Melanocyte of skin (primary cell): ENCODE results near the gene KANK3. TPM values are rescaled to one million over a fixed set of nuclear protein-coding genes. Genes with fewer than 3 reads are reported as not detected.

Experiments used
- small RNA-seq, 2 donors: library from RNA; depleted of rRNA; stranded (forward); fragments of <200 nt; gene quantifications; one replicate each; pipeline ENCODE3, GENCODE V24; 2012
- total RNA-seq, 2 donors: library from RNA; depleted of rRNA; stranded (reverse); fragments of >200 nt; gene quantifications; 2 replicates each; pipeline ENCODE4 v1.2.3, GENCODE V29; 2012

Gene KANK3
- under 1 TPM; under 0.01 TPM for total RNA-seq

DNA sequence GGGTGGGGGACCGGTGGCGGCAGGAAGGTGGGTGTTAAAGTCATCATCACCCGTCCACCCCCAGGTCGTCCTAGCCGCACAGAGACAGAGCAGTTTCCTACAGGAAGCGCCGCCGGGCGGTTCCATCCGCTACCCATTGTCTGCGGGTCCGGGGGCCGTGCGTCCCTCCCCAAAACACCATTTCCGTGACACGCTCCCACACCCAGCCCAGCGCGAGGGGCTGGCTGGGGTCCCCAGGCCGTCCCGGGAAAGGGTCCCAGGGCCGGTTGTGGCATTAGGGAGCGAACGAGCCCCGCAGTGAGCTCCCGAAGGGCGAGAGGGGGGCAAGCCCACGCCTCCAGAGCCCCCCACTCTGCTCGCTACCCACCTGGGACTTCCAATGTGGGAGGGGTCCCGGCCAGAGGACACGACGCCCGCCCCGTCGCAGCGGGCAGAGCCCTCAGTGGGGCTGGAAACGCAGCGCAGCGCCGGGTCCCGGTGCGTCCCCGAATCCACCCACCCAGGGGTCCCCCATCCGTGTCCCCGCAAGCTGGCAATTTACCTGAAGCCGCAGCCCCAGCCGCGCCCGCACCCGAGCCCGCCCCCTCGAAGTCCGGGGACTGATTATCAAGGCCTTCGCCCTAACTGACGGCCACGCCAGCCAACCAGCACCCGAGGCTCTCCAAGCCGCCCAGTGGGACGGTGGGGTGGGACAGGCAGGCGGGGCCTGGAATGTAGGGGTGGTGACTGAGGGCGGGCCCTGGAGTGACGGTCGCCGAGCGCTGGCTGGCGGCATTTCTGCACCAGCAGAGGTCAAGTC, at the start of gene KANK3:
KANK3 (minus strand) TSS at position 579 of the 799 bp plus-strand sequence. CDS start 5,434 bp downstream, outside the sequence.

DNA sequence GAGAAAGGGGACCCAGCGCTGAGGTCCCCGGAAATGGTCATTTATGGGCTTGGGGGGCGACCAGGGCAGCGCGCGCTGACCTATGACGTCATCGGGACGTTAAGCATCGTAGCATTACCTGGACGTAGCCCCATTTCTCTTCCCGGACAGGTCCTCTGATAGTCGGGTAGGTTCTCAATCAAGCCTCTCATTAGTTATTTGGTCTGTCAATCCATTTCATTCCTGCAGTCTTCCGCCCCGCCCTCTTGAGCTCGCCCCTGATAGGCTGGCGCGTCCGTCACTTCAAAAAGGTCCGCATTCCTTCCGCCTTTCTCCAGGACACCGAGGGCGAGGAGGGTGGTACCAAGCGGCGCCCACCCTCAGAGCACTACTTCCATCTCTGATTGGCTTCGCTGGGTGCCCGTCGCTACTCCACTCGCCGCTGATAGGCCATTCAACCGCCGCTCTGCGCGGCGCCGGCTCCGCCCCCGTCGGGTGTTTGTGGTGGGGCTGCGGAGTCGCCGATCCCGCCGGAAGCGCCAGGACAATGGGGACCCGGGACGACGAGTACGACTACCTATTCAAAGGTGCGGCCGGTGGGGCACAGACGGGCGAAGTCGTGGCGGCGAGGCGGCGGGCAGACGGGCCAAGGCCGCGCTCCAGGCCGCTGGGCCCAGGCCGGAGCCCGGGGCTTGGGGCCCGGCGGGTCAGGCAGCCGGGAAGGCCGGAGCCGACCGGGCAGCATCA, 47.0 kb upstream of the KANK3 start, which contains the start of gene RAB11B:
RAB11B (plus strand) TSS at position 470 of the 726 bp plus-strand sequence; CDS start at position 527, 57 bp downstream.

DNA sequence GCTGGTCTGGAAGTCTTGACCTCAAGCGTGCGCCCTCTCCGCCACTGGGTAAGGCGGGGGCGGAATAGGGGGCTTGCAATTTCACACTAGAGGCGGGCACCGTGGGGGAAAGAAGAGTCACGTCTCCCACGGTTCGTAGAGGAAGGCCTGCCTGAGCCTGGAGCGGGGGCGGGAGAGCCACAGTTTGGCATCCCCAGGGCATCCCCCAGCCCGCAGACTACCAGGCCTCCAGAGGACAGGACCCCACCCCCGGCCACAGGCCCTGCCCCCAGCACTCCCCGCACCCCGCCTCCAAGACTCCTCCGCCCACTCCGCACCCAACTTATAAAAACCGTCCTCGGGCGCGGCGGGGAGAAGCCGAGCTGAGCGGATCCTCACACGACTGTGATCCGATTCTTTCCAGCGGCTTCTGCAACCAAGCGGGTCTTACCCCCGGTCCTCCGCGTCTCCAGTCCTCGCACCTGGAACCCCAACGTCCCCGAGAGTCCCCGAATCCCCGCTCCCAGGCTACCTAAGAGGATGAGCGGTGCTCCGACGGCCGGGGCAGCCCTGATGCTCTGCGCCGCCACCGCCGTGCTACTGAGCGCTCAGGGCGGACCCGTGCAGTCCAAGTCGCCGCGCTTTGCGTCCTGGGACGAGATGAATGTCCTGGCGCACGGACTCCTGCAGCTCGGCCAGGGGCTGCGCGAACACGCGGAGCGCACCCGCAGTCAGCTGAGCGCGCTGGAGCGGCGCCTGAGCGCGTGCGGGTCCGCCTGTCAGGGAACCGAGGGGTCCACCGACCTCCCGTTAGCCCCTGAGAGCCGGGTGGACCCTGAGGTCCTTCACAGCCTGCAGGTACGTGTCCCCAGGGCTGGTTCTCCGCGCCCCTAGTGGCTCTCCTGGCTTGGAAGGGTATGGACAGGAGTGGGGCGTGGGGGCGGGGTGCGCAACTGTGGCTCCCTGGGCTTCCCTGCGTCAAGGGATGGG, 21.0 kb upstream of the KANK3 start, which contains the start of gene ANGPTL4:
ANGPTL4 (plus strand) TSS at position 353 of the 969 bp plus-strand sequence; CDS start at position 520, 167 bp downstream.

DNA sequence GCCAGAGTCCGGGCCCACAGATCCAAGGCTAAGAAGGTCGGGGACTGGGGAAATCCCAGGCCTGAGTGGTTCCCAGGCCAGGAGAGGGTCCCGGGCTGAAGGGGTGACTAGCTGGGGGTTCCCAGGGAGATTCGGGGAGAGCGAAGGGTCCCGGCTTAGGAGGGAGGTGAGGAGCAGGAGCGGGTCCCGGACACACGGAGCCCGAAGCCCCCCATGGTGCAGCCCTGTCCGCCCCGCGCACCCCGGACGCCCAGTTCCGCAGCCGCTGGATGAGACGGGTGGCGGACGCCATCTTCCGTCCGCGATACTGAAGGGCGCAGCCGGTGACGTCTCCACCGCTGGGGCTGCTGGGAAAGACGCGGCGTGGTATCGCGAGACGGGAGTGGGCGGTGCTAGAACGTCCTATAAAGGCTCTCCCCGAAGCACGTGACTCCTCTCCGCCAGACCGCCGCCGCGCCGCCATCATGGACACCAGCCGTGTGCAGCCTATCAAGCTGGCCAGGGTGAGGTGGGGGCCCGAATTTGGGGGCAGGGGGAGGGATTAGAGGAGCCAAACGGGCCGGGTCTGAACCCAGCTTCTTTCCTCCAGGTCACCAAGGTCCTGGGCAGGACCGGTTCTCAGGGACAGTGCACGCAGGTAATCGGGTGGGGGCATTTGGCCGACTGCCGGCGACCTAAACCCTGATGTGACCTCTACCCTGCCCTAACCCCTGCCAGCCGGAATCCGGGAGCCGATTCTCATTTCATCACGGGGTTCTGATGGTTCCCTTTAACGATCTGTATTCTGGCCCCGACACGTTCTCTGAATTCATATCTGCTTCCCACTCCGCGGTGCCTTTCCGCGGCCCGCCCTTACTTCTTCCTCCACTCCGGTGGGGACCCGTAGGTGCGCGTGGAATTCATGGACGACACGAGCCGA, 21.7 kb downstream of the KANK3 start, which contains the start of the genes NDUFA7 and RPS28:
NDUFA7 (minus strand) TSS at position 309 of the 919 bp plus-strand sequence; CDS start at position 292, 17 bp downstream.
RPS28 (plus strand) TSS at position 430 of the 919 bp plus-strand sequence; CDS start at position 465, 35 bp downstream.

GRCh38 chr19:8307965-8308866, 34.8 kb downstream of the KANK3 start, which contains the start of gene CD320:
CD320 (minus strand) TSS chr19:8308358; CDS start chr19:8308290, 68 bp downstream.

Small RNA genes within 50 kb of the gene (small RNA-seq; reads per million reads assigned to genes)
- gene MIR4999: 0 to 0.09 reads per million in 2 donors

Other genes with a start within 250 kb of the KANK3 start
- not detected for gene FBN3, start 193.7 kb downstream of the KANK3 start, total RNA-seq
- 10 to 100 TPM; 61.3 to 75.0 TPM for gene CERS4, start 133.9 kb downstream of the KANK3 start, total RNA-seq
- gene CD320, start 34.9 kb downstream of the KANK3 start, total RNA-seq: 10 to 100 TPM; 26.8 to 47.0 TPM
- 10 to 100 TPM; 30.6 to 35.0 TPM for gene NDUFA7, start 21.9 kb downstream of the KANK3 start, total RNA-seq
- gene RPS28, start 21.8 kb downstream of the KANK3 start, total RNA-seq: 10 to 100 TPM; 91.6 to 97.0 TPM
- 1 to 10 TPM in 1 of 2 donors, under 1 TPM in 1; 0.33 to 1.7 TPM for gene ANGPTL4, start 20.9 kb upstream of the KANK3 start, total RNA-seq
- gene RAB11B, start 47.1 kb upstream of the KANK3 start, total RNA-seq: 10 to 100 TPM; 20.0 to 43.3 TPM
- 10 to 100 TPM; 76.3 to 89.8 TPM for gene MARCHF2, start 70.0 kb upstream of the KANK3 start, total RNA-seq
- gene HNRNPM, start 101.7 kb upstream of the KANK3 start, total RNA-seq: 10 to 100 TPM; 37.2 to 64.3 TPM
- gene PRAM1, start 159.4 kb upstream of the KANK3 start, total RNA-seq: not detected
- gene ZNF414, start 170.9 kb upstream of the KANK3 start, total RNA-seq: 1 to 10 TPM; 5.5 to 6.3 TPM
- 1 to 10 TPM; 1.0 to 1.3 TPM for gene MYO1F, start 234.2 kb upstream of the KANK3 start, total RNA-seq